Kidney (tissue), 14 donors: ENCODE data around the gene PAGE2B. TPM values are rescaled to one million over a fixed set of nuclear protein-coding genes. Genes with fewer than 3 reads are reported as not detected.
A peak's percentile ranks its signal among the peaks of the same experiment; 100 is the strongest.

Experiments used
- DNase-seq, 5 donors: peaks; one replicate each; pipeline ENCODE4 v3.0.0-alpha.2; 2013 to 2020
- FAIRE-seq: peaks from 2 replicates; lab custom pipeline; 2012; peaks lifted over from hg19 to GRCh38; lab: Jason Lieb, UNC
- H3K27ac ChIP-seq, 2 donors: one replicate each; pipeline ENCODE4 v1.7.0; 2013; ENCODE audit warnings: low read depth in 2 of 2, low read length in 2 of 2, inconsistent platforms in 1 of 2
- H3K27me3 ChIP-seq: one replicate; pipeline ENCODE4 v1.7.1; 2013; ENCODE audit warnings: low read length, inconsistent platforms; ENCODE audit not compliant: control insufficient read depth, insufficient read depth
- H3K36me3 ChIP-seq, 3 donors: one replicate each; pipeline versions ENCODE4 v1.7.0 to v1.7.1; 2013; ENCODE audit warnings: low read length in 3 of 3, control low read depth in 1 of 3, inconsistent platforms in 1 of 3; ENCODE audit not compliant: insufficient read depth in 3 of 3, control insufficient read depth in 2 of 3
- H3K4me1 ChIP-seq, 3 donors: one replicate each; pipeline versions ENCODE4 v1.7.0 to v1.7.1; 2013; ENCODE audit warnings: low read length in 3 of 3, inconsistent platforms in 1 of 3, low read depth in 1 of 3; ENCODE audit not compliant: control insufficient read depth in 2 of 3, insufficient read depth in 2 of 3
- H3K4me3 ChIP-seq, 3 donors: one replicate each; pipeline versions ENCODE4 v1.7.0 to v1.8.1; 2013; ENCODE audit warnings: low read length in 3 of 3, control low read depth in 1 of 3, inconsistent platforms in 1 of 3
- H3K9ac ChIP-seq, 3 donors: one replicate each; pipeline versions ENCODE4 v1.7.0 to v1.7.1; 2013; ENCODE audit warnings: low read length in 3 of 3, control low read depth in 1 of 3, inconsistent platforms in 1 of 3
- H3K9me3 ChIP-seq, 3 donors: one replicate each; pipeline versions ENCODE4 v1.7.0 to v1.7.1; 2013; ENCODE audit warnings: low read length in 3 of 3, control low read depth in 1 of 3, inconsistent platforms in 1 of 3; ENCODE audit not compliant: control insufficient read depth in 2 of 3, insufficient read depth in 1 of 3
- intact Hi-C: fragments of 100-400 bp; cut with DNase I; formaldehyde crosslinking; loops from one replicate; pipeline ENCODE4 v1.11.1; 2022
- polyA plus RNA-seq: library from polyadenylated mRNA; stranded (reverse); fragments of 350-450 nt; fragmentation: Illumina TruSeq; extraction: RNeasy Lipid Tissue Mini Kit (QIAGEN cat#74804); gene quantifications from one replicate; pipeline ENCODE4 v1.2.3, GENCODE V29; 2014; ENCODE audit warnings: low read depth, low replicate concordance; ENCODE audit not compliant: insufficient read depth
- total RNA-seq: library from RNA; stranded (reverse); fragmentation: NEBNext Ultra II Directional; extraction: Animal tissue kit (Norgen Biotek cat#: 25700); gene quantifications from one replicate; pipeline ENCODE4 v1.2.1, GENCODE V29; 2021
- TF ChIP-seq, protein P1 (sequence below): IDR thresholded peaks from 3 replicates; pipeline ENCODE4 v1.5.1; 2012; ENCODE audit warnings: mild to moderate bottlenecking, moderate library complexity, borderline replicate concordance; ENCODE audit not compliant: insufficient read depth; ENCODE audit errors: extremely low read depth
- donor health status: control.
- donor health status: control.
- donor health status: control.
- donor health status: control.
- donor health status: control.
- donor health status: DM: yes; HTN: yes; CAD: no.
- donor health status: Normal renal cell carcinoma (clear cell type).

The PAGE2B gene
- total and polyA plus RNA-seq, 2 donors from 2014 or later, result not detected

DNA sequence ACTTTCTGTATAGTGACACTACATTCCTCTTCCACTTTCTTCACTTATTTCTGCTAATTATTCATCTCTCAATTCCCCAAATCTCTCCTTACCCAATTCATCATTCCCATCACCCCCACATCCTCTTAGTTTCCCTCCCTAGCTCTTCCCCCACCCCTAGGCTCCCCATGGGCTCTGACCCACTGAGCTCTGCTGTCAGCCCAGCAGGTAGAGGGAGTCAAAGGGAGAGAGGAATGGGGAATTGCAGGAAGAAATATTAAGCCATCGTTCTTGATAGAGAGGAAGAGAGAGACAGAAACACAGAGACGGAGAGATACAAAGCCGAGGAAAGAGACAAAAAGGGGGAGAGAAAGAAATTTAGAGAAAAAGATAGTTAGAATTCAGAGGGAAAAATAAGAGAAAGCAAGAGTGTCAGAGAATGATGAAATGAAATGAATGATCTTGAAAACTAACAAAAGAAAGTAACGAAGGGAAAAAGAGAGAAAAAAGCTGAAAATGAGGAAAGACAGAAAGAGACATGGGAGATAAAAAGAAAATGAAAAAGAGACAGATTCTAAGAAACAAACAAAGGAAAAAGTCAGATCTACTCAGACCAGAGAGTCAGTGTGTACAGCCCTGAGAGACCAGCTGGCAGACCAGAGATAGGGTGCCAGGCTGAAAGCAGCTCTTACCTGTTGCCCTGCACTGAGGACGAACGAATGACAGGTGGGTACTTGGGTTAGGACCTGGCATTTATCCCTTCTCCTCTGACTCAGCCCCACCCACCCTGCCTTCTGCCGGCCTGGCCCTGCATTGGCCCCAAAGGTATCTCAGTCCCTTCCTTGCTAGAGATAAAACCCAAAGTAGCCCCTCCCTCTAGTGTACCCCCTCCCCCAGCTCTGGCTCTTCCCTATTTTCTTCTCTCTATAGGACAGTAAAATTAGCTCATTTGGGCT, 44.3 kb upstream of the PAGE2B start, which contains the start of gene ALAS2:
Gene ALAS2 (minus strand): TSS at position 707 of the 935 bp plus-strand sequence. CDS start 4,977 bp downstream, outside the sequence.
- DNase-seq (no peak), FAIRE-seq (no peak)
- H3K9me3 ChIP-seq, result no peaks in the 10 kb centered on the region
- TF ChIP-seq, protein P1, sequence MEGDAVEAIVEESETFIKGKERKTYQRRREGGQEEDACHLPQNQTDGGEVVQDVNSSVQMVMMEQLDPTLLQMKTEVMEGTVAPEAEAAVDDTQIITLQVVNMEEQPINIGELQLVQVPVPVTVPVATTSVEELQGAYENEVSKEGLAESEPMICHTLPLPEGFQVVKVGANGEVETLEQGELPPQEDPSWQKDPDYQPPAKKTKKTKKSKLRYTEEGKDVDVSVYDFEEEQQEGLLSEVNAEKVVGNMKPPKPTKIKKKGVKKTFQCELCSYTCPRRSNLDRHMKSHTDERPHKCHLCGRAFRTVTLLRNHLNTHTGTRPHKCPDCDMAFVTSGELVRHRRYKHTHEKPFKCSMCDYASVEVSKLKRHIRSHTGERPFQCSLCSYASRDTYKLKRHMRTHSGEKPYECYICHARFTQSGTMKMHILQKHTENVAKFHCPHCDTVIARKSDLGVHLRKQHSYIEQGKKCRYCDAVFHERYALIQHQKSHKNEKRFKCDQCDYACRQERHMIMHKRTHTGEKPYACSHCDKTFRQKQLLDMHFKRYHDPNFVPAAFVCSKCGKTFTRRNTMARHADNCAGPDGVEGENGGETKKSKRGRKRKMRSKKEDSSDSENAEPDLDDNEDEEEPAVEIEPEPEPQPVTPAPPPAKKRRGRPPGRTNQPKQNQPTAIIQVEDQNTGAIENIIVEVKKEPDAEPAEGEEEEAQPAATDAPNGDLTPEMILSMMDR, result no peak
- no peak within 1 kb of the TSS for H3K9ac ChIP-seq
- no peak within 1 kb of the TSS for H3K27ac ChIP-seq
- no peaks in the 10 kb centered on the region for H3K4me1 ChIP-seq
- intact Hi-C loops, result no loop called here
- no peaks in the 10 kb centered on the region for H3K27me3 ChIP-seq
- no peaks in the 10 kb centered on the region for H3K36me3 ChIP-seq
- H3K4me3 ChIP-seq, result no peak within 1 kb of the TSS

GRCh38 chrX:55033429-55033828, 41.4 kb upstream of the PAGE2B start:
- TF ChIP-seq, protein P1, result no peak
- Histone ChIP-seq H3K4me1 (no peaks in the 10 kb centered on the region), H3K36me3 (no peaks in the 10 kb centered on the region), H3K9me3 (no peaks in the 10 kb centered on the region), H3K4me3 (no peak overlapping the region), H3K27me3 (no peaks in the 10 kb centered on the region), H3K27ac (no peak overlapping the region), H3K9ac (no peak overlapping the region)
- FAIRE-seq (peak; percentile 83), DNase-seq (peak in 1 of 5 donors; percentile 22)
- intact Hi-C loops, result no loop called here

DNA sequence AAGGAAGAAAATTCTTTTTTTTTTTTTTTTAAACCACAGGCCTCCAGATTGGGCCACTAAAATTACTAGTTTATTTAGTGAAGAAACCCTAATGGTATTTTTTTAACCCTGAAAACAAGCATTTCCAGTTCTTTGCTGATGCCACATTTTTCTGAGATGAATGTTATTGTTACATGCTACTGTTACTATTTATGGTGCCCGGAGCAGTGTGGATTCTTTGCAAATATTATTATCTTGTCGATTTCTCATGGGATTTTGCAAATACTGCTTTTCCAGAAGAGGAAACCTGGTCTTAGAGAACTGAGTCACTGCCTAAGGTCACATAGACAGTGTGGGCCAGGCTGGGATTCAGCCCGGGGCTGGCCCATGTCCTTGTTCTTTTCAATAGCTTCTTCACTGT, 35.4 kb upstream of the PAGE2B start:
- H3K9ac ChIP-seq, result no peak overlapping the region
- H3K4me1 ChIP-seq, result no peaks in the 10 kb centered on the region
- DNase-seq (no peak), FAIRE-seq (no peak)
- TF ChIP-seq, protein P1, result no peak
- no peaks in the 10 kb centered on the region for H3K9me3 ChIP-seq
- no peaks in the 10 kb centered on the region for H3K36me3 ChIP-seq
- H3K4me3 ChIP-seq, result no peak overlapping the region
- intact Hi-C loops, result no loop called here
- H3K27ac ChIP-seq, result no peak overlapping the region
- no peaks in the 10 kb centered on the region for H3K27me3 ChIP-seq
